Lung (tissue), 12 donors: ENCODE results near the gene NPPB. TPM values are rescaled to one million over a fixed set of nuclear protein-coding genes. Genes with fewer than 3 reads are reported as not detected.
"Not testable (repeated sequence)": the region's sequence is repeated elsewhere in the genome, so short reads cannot be mapped to it uniquely, and the experiment has no call there.

Source experiments
- ATAC-seq: fragments of 200-7000 bp; cut with Tn5 transposase; one replicate; pipeline ENCODE4 v1.9.1; 2020; ENCODE audit warnings: moderate number of reproducible peaks; ENCODE audit not compliant: insufficient read depth, low FRiP score
- DNase-seq, 3 donors: peaks; one replicate each; pipeline ENCODE4 v3.0.0-alpha.2; 2013 to 2017
- H3K27ac ChIP-seq, 2 donors: one replicate each; pipeline ENCODE4 v1.5.1; 2013; ENCODE audit warnings: mild to moderate bottlenecking in 2 of 2, moderate library complexity in 2 of 2, control low read depth in 1 of 2, inconsistent platforms in 1 of 2, low read depth in 1 of 2, low read length in 1 of 2
- H3K27me3 ChIP-seq, 3 donors: one replicate each; pipeline ENCODE4 v1.5.1; 2013; ENCODE audit warnings: low read length in 2 of 3; ENCODE audit not compliant: control insufficient read depth in 3 of 3, insufficient read depth in 3 of 3
- H3K36me3 ChIP-seq, 4 donors: one replicate each; pipeline ENCODE4 v1.5.1; 2013; ENCODE audit warnings: low read length in 4 of 4, mild to moderate bottlenecking in 1 of 4, moderate library complexity in 1 of 4; ENCODE audit not compliant: control insufficient read depth in 4 of 4, insufficient read depth in 4 of 4
- H3K4me1 ChIP-seq, 5 donors: one replicate each; pipeline ENCODE4 v1.5.1; 2013; ENCODE audit warnings: low read length in 5 of 5, mild to moderate bottlenecking in 2 of 5, moderate library complexity in 1 of 5; ENCODE audit not compliant: control insufficient read depth in 5 of 5, insufficient read depth in 5 of 5
- H3K4me3 ChIP-seq: one replicate; pipeline ENCODE4 v1.5.1; 2013; ENCODE audit warnings: mild to moderate bottlenecking, control low read depth, moderate library complexity
- H3K9ac ChIP-seq, 2 donors: one replicate each; pipeline ENCODE4 v1.5.1; 2013; ENCODE audit warnings: low read length in 2 of 2, control low read depth in 1 of 2; ENCODE audit not compliant: insufficient read depth in 1 of 2
- H3K9me3 ChIP-seq, 4 donors: one replicate each; pipeline ENCODE4 v1.5.1; 2013; ENCODE audit warnings: low read length in 3 of 4, mild to moderate bottlenecking in 1 of 4, moderate library complexity in 1 of 4; ENCODE audit not compliant: control insufficient read depth in 4 of 4, insufficient read depth in 3 of 4
- CTCF ChIP-seq: IDR thresholded peaks from 2 replicates; pipeline ENCODE4 v1.5.1; 2012; ENCODE audit warnings: mild to moderate bottlenecking; ENCODE audit errors: control extremely low read depth, extremely low read depth
- WGBS, 2 donors: extraction: QIAGEN DNeasy Blood & Tissue Kit; methylation state at CpG; one replicate each; pipeline ENCODE4 v1.1.7; 2013; 5-methylcytosine and 5-hydroxymethylcytosine counted together
- polyA plus RNA-seq, 2 donors: library from polyadenylated mRNA; stranded (reverse); fragments of 200-250 nt; gene quantifications; one replicate each; pipeline ENCODE4 v1.2.1, GENCODE V29; 2013
- total RNA-seq, 2 donors: library from RNA; depleted of rRNA in 1 of 2; stranded (reverse); fragments of >200 nt in 1 of 2; gene quantifications; one replicate each; pipeline ENCODE4 v1.2.1, GENCODE V29; 2014 to 2021
- donor health status: control.
- donor health status: control.
- donor health status: Bipolar disorder and iron deficiency.
- donor health status: healthy.
- donor health status: DM: yes; HTN: yes; CAD: no.

Gene NPPB
- total and polyA plus RNA-seq, 4 donors, result 0.45 to 3.6 (median 1.1) TPM; not detected in 1

- ATAC-seq (no peak), DNase-seq (peak in 1 of 3 donors; percentile 17)
- H3K27me3 ChIP-seq, result peaks cover 0 to 20% (median 17%) of the 10 kb centered on the region in 3 donors
Measured at GRCh38 chr1:11898831-11899467, 40.2 kb upstream of the NPPB start.

GRCh38 chr1:11898086-11898785 lies 39.5 kb upstream of the NPPB start:
- Histone ChIP-seq H3K27ac (no peak overlapping the region), H3K9me3 (no peaks in the 10 kb centered on the region), H3K27me3 (peaks cover 0 to 20% (median 17%) of the 10 kb centered on the region in 3 donors), H3K9ac (no peak overlapping the region), H3K4me3 (no peak overlapping the region), H3K36me3 (no peaks in the 10 kb centered on the region), H3K4me1 (no peaks in the 10 kb centered on the region)
- 20 to 28% methylated on average over 36 to 38 of the region's 38 CpGs for WGBS, 2 donors
- ATAC-seq (no peak), DNase-seq (no peak)
- TF ChIP-seq CTCF, result no peak

More at GRCh38 chr1:11898831-11899467, 40.2 kb upstream of the NPPB start:
- no peak for TF ChIP-seq CTCF
- no peak overlapping the region for H3K9ac ChIP-seq
- no peaks in the 10 kb centered on the region for H3K36me3 ChIP-seq
- no peaks in the 10 kb centered on the region for H3K9me3 ChIP-seq
- H3K4me1 ChIP-seq, result no peaks in the 10 kb centered on the region
- H3K4me3 ChIP-seq, result no peak overlapping the region
- 18 to 24% methylated on average over 22 to 26 of the region's 26 CpGs for whole genome bisulfite sequencing, 2 donors
- H3K27ac ChIP-seq, result no peak overlapping the region

- not testable (repeated sequence) for ATAC-seq, H3K4me1 ChIP-seq, DNase-seq, H3K36me3 ChIP-seq, H3K9ac ChIP-seq, H3K9me3 ChIP-seq, H3K27ac ChIP-seq, H3K4me3 ChIP-seq
- peaks cover 0 to 23% (median 12%) of the 10 kb centered on the region in 3 donors for H3K27me3 ChIP-seq
- WGBS, 2 donors, result 66 to 84% methylated on average over 1 of the region's 1 CpG
Measured at GRCh38 chr1:11894501-11894900, 35.8 kb upstream of the NPPB start.

GRCh38 chr1:11893907-11894251 lies 35.1 kb upstream of the NPPB start:
- Histone ChIP-seq H3K9ac (no peak overlapping the region), H3K36me3 (no peaks in the 10 kb centered on the region), H3K4me1 (no peaks in the 10 kb centered on the region), H3K4me3 (no peak overlapping the region), H3K27me3 (peaks cover 0 to 20% (median 6%) of the 10 kb centered on the region in 3 donors), H3K27ac (no peak overlapping the region), H3K9me3 (no peaks in the 10 kb centered on the region)
- ATAC-seq (peak; percentile 75), DNase-seq (peak; percentile 35 to 65 (median 38))
- 1 to 2% methylated on average over 5 of the region's 5 CpGs for WGBS, 2 donors
- TF ChIP-seq CTCF, result peak; percentile 80
